Measurements from ENCODE around the gene ATRX. TPM values are rescaled to one million over a fixed set of nuclear protein-coding genes. Genes with fewer than 3 reads are reported as not detected.
"Not testable (repeated sequence)": the region's sequence is repeated elsewhere in the genome, so short reads cannot be mapped to it uniquely, and the experiment has no call there.

The ATRX gene
- total RNA-seq, 1 experiment from 2014 or later: 61.3 TPM

DNA sequence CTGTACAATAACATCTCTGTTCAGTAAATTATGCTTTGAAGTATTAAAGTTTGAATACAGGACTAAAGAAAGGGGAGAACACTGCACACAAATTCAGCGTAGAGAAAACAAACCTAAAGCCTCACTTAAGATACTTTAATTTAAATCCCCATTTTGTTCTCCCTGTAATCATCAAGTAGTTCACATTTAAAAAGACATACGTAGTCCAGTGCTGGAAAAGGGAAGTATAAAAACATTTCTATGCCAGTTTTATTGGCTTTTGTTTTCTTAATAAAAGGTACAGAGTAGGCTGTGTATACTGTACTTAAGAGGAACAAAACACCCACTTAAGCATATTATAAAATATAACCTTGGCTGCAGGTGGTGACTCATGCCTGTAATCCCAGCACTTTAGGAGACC is 237.3 kb downstream of the ATRX start:
- no peak overlapping the region for H3K4me3 ChIP-seq (replicated peaks in 1 of 2; ENCODE audit: low read depth in 1 of 2, low read length in 2 of 2)
- H3K9ac ChIP-seq (ENCODE audit: low read length): no peak overlapping the region
- H3K9me2 ChIP-seq (ENCODE audit: insufficient read depth): no peaks in the 10 kb centered on the region
- no TSS peak for BruUV-seq (replicated peaks)
- no peak for TF ChIP-seq SIN3A (IDR thresholded peaks at IDR 0.05; ENCODE audit: low read depth)
- TF ChIP-seq, protein P1, sequence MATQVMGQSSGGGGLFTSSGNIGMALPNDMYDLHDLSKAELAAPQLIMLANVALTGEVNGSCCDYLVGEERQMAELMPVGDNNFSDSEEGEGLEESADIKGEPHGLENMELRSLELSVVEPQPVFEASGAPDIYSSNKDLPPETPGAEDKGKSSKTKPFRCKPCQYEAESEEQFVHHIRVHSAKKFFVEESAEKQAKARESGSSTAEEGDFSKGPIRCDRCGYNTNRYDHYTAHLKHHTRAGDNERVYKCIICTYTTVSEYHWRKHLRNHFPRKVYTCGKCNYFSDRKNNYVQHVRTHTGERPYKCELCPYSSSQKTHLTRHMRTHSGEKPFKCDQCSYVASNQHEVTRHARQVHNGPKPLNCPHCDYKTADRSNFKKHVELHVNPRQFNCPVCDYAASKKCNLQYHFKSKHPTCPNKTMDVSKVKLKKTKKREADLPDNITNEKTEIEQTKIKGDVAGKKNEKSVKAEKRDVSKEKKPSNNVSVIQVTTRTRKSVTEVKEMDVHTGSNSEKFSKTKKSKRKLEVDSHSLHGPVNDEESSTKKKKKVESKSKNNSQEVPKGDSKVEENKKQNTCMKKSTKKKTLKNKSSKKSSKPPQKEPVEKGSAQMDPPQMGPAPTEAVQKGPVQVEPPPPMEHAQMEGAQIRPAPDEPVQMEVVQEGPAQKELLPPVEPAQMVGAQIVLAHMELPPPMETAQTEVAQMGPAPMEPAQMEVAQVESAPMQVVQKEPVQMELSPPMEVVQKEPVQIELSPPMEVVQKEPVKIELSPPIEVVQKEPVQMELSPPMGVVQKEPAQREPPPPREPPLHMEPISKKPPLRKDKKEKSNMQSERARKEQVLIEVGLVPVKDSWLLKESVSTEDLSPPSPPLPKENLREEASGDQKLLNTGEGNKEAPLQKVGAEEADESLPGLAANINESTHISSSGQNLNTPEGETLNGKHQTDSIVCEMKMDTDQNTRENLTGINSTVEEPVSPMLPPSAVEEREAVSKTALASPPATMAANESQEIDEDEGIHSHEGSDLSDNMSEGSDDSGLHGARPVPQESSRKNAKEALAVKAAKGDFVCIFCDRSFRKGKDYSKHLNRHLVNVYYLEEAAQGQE (IDR thresholded peaks at IDR 0.05; ENCODE audit: low read depth): no peak
- TF ChIP-seq EGR1 (IDR thresholded peaks at IDR 0.05; ENCODE audit: low read depth): no peak
- TF ChIP-seq, protein P2, sequence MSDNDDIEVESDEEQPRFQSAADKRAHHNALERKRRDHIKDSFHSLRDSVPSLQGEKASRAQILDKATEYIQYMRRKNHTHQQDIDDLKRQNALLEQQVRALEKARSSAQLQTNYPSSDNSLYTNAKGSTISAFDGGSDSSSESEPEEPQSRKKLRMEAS (IDR thresholded peaks at IDR 0.05): no peak
- TF ChIP-seq SP1 (IDR thresholded peaks at IDR 0.05; ENCODE audit: low read depth): no peak
- no peak for TF ChIP-seq EZH2phosphoT487 (IDR thresholded peaks at IDR 0.05; ENCODE audit: borderline replicate concordance)
- TF ChIP-seq, protein P3, sequence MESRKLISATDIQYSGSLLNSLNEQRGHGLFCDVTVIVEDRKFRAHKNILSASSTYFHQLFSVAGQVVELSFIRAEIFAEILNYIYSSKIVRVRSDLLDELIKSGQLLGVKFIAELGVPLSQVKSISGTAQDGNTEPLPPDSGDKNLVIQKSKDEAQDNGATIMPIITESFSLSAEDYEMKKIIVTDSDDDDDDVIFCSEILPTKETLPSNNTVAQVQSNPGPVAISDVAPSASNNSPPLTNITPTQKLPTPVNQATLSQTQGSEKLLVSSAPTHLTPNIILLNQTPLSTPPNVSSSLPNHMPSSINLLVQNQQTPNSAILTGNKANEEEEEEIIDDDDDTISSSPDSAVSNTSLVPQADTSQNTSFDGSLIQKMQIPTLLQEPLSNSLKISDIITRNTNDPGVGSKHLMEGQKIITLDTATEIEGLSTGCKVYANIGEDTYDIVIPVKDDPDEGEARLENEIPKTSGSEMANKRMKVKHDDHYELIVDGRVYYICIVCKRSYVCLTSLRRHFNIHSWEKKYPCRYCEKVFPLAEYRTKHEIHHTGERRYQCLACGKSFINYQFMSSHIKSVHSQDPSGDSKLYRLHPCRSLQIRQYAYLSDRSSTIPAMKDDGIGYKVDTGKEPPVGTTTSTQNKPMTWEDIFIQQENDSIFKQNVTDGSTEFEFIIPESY (IDR thresholded peaks at IDR 0.05; ENCODE audit: extremely low read depth, insufficient replicate concordance, low read length): no peak
- TF ChIP-seq JUND (IDR thresholded peaks at IDR 0.05): no peak
- TF ChIP-seq, protein P4, sequence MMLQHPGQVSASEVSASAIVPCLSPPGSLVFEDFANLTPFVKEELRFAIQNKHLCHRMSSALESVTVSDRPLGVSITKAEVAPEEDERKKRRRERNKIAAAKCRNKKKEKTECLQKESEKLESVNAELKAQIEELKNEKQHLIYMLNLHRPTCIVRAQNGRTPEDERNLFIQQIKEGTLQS (IDR thresholded peaks at IDR 0.05): no peak
- no peaks in the 10 kb centered on the region for H3K4me1 ChIP-seq (ENCODE audit: control insufficient read depth in 1 of 2, insufficient read depth in 2 of 2, low read length in 2 of 2)
- ATAC-seq (no peak), DNase-seq (ENCODE audit: low read depth, low spot score) (no peak)
- no peaks in the 10 kb centered on the region for H3K9me3 ChIP-seq (ENCODE audit: control insufficient read depth in 1 of 2, insufficient read depth in 1 of 2, low read depth in 1 of 2, low read length in 2 of 2)
- no peaks in the 10 kb centered on the region for H3K36me3 ChIP-seq (ENCODE audit: control insufficient read depth in 1 of 2, insufficient read depth in 2 of 2, low read length in 2 of 2)
- intact Hi-C loops (cut with micrococcal nuclease): no loop called here
- no peaks in the 10 kb centered on the region for H4K20me1 ChIP-seq (ENCODE audit: insufficient read depth)
- no peaks in the 10 kb centered on the region for H3K79me2 ChIP-seq (ENCODE audit: insufficient read depth, low read length)
- H3K27me3 ChIP-seq (ENCODE audit: insufficient read depth, low read length): no peaks in the 10 kb centered on the region
- H3K4me2 ChIP-seq (ENCODE audit: low read length): no peak overlapping the region
- CTCF ChIA-PET: no interaction called here
- POLR2A ChIA-PET: no interaction called here
- RAD21 ChIA-PET (ENCODE audit: low non-redundant PET in 1 of 2, low total read pairs in 2 of 2, uncharacterized antibody in 2 of 2, unreplicated experiment in 2 of 2): no interaction called here
- no peak overlapping the region for H2AFZ ChIP-seq (ENCODE audit: low read depth, low read length, poor library complexity, severe bottlenecking)
- no peak overlapping the region for H3K27ac ChIP-seq (ENCODE audit: low read depth, low read length)

DNA sequence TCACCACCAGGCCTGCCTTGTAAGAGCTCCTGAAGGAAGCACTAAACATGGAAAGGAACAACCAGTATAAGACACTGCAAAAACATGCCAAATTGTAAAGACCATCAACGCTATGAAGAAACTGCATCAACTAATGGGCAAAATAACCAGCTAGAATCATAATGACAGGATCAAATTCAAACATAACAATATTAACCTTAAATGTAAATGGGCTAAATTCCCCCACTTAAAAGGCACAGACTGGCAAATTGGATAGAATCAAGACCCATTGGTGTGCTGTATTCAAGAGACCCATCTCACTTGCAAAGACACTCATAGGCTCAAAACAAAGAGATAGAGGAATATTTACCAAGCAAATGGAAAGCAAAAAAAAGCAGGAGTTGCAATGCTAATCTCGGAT is 246.2 kb downstream of the ATRX start:
- H3K9me2 ChIP-seq (ENCODE audit: insufficient read depth); H3K79me2 ChIP-seq (ENCODE audit: insufficient read depth, low read length); H3K27me3 ChIP-seq (ENCODE audit: insufficient read depth, low read length); H3K4me3 ChIP-seq (replicated peaks in 1 of 2; ENCODE audit: low read depth in 1 of 2, low read length in 2 of 2); RAD21 ChIA-PET (ENCODE audit: low non-redundant PET in 1 of 2, low total read pairs in 2 of 2, uncharacterized antibody in 2 of 2, unreplicated experiment in 2 of 2); DNase-seq (ENCODE audit: low read depth, low spot score); H3K4me1 ChIP-seq (ENCODE audit: control insufficient read depth in 1 of 2, insufficient read depth in 2 of 2, low read length in 2 of 2); H3K9ac ChIP-seq (ENCODE audit: low read length); H3K9me3 ChIP-seq (ENCODE audit: control insufficient read depth in 1 of 2, insufficient read depth in 1 of 2, low read depth in 1 of 2, low read length in 2 of 2); H3K27ac ChIP-seq (ENCODE audit: low read depth, low read length); POLR2A ChIA-PET; ATAC-seq; CTCF ChIA-PET; BruUV-seq (replicated peaks); H3K36me3 ChIP-seq (ENCODE audit: control insufficient read depth in 1 of 2, insufficient read depth in 2 of 2, low read length in 2 of 2); H3K4me2 ChIP-seq (ENCODE audit: low read length); intact Hi-C loops (cut with micrococcal nuclease); H4K20me1 ChIP-seq (ENCODE audit: insufficient read depth); H2AFZ ChIP-seq (ENCODE audit: low read depth, low read length, poor library complexity, severe bottlenecking): not testable (repeated sequence)

DNA sequence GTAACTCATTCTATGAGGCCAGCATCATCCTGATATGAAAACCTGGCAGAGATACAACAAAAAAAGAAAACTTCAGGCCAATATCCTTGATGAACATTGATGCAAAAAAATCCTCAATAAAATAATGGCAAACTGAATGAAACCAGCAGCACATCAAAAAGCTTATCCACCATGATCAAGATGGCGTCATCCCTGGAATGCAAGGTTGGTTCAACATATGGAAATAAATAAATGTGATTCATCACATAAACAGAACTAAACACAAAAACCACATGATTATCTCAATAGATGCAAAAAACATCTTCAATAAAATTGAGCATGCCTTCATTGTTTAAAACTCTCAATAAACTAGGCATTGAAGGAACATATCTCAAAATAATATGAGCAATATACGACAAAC is 254.8 kb downstream of the ATRX start:
- H3K9me3 ChIP-seq (ENCODE audit: control insufficient read depth in 1 of 2, insufficient read depth in 1 of 2, low read depth in 1 of 2, low read length in 2 of 2); CTCF ChIA-PET; H3K9me2 ChIP-seq (ENCODE audit: insufficient read depth); H3K4me1 ChIP-seq (ENCODE audit: control insufficient read depth in 1 of 2, insufficient read depth in 2 of 2, low read length in 2 of 2); H3K36me3 ChIP-seq (ENCODE audit: control insufficient read depth in 1 of 2, insufficient read depth in 2 of 2, low read length in 2 of 2); H3K4me2 ChIP-seq (ENCODE audit: low read length); H3K27me3 ChIP-seq (ENCODE audit: insufficient read depth, low read length); H3K27ac ChIP-seq (ENCODE audit: low read depth, low read length); POLR2A ChIA-PET; RAD21 ChIA-PET (ENCODE audit: low non-redundant PET in 1 of 2, low total read pairs in 2 of 2, uncharacterized antibody in 2 of 2, unreplicated experiment in 2 of 2); intact Hi-C loops (cut with micrococcal nuclease); DNase-seq (ENCODE audit: low read depth, low spot score); H2AFZ ChIP-seq (ENCODE audit: low read depth, low read length, poor library complexity, severe bottlenecking); H4K20me1 ChIP-seq (ENCODE audit: insufficient read depth); BruUV-seq (replicated peaks); H3K9ac ChIP-seq (ENCODE audit: low read length); H3K4me3 ChIP-seq (replicated peaks in 1 of 2; ENCODE audit: low read depth in 1 of 2, low read length in 2 of 2); H3K79me2 ChIP-seq (ENCODE audit: insufficient read depth, low read length); ATAC-seq: not testable (repeated sequence)
